ENCODE data around the gene MSI1. TPM values are rescaled to one million over a fixed set of nuclear protein-coding genes. Genes with fewer than 3 reads are reported as not detected.

Gene MSI1
- not detected in 2 replicates for total RNA-seq

GRCh38 chr12:120368789-120369602, at the start of gene MSI1:
MSI1 (minus strand) TSS chr12:120369164; CDS start chr12:120369091, 73 bp downstream.

GRCh38 chr12:120327593-120327992, 41.4 kb downstream of the MSI1 start, which contains the start of gene PLA2G1B:
PLA2G1B (minus strand) TSS chr12:120327779; CDS start chr12:120327753, 26 bp downstream.

GRCh38 chr12:120301962-120302815, 66.8 kb downstream of the MSI1 start, which contains the start of gene SIRT4:
SIRT4 (plus strand) TSS chr12:120302321; CDS start chr12:120303562, 1,241 bp downstream.

GRCh38 chr12:120292661-120293531, 76.1 kb downstream of the MSI1 start, which contains the start of gene RNU4-1:
RNU4-1 (minus strand) TSS chr12:120293237.

Other genes starting within 250 kb of the MSI1 start
- gene GCN1, start 174.4 kb downstream of the MSI1 start, total RNA-seq = 48.9 and 61.1 TPM in 2 replicates
- gene RPLP0, start 168.1 kb downstream of the MSI1 start, total RNA-seq = 4,763 and 5,523 TPM in 2 replicates
- 188 and 191 TPM in 2 replicates for gene PXN, start 103.4 kb downstream of the MSI1 start, total RNA-seq
- under 0.01 TPM in 2 replicates for gene RNU4-2, start 77.3 kb downstream of the MSI1 start, total RNA-seq
- under 0.01 TPM in 2 replicates for gene RNU4-1, start 75.9 kb downstream of the MSI1 start, total RNA-seq
- 0.49 and 0.62 TPM in 2 replicates for gene SIRT4, start 66.8 kb downstream of the MSI1 start, total RNA-seq
- not detected in 2 replicates for gene PLA2G1B, start 41.4 kb downstream of the MSI1 start, total RNA-seq
- 742 and 768 TPM in 2 replicates for gene COX6A1, start 68.9 kb upstream of the MSI1 start, total RNA-seq
- 28.4 and 45.9 TPM in 2 replicates for gene TRIAP1, start 77.2 kb upstream of the MSI1 start, total RNA-seq
- 13.2 and 15.9 TPM in 2 replicates for gene GATC, start 77.3 kb upstream of the MSI1 start, total RNA-seq
- gene SRSF9, start 100.6 kb upstream of the MSI1 start, total RNA-seq = 98.9 and 124 TPM in 2 replicates
- 274 and 414 TPM in 2 replicates for gene DYNLL1, start 126.9 kb upstream of the MSI1 start, total RNA-seq
- gene COQ5, start 160.0 kb upstream of the MSI1 start, total RNA-seq = 28.4 and 31.8 TPM in 2 replicates
- gene RNF10, start 165.2 kb upstream of the MSI1 start, total RNA-seq = 79.1 and 79.4 TPM in 2 replicates
- 44.7 and 68.0 TPM in 2 replicates for gene POP5, start 212.2 kb upstream of the MSI1 start, total RNA-seq

Measured in hair follicular keratinocyte (primary cell).